ENCODE measurements around the gene LRFN5.
A peak's percentile ranks its signal among the peaks of the same experiment; 100 is the strongest.
"Not testable (repeated sequence)": the region's sequence is repeated elsewhere in the genome, so short reads cannot be mapped to it uniquely, and the experiment has no call there.

The LRFN5 gene

DNA sequence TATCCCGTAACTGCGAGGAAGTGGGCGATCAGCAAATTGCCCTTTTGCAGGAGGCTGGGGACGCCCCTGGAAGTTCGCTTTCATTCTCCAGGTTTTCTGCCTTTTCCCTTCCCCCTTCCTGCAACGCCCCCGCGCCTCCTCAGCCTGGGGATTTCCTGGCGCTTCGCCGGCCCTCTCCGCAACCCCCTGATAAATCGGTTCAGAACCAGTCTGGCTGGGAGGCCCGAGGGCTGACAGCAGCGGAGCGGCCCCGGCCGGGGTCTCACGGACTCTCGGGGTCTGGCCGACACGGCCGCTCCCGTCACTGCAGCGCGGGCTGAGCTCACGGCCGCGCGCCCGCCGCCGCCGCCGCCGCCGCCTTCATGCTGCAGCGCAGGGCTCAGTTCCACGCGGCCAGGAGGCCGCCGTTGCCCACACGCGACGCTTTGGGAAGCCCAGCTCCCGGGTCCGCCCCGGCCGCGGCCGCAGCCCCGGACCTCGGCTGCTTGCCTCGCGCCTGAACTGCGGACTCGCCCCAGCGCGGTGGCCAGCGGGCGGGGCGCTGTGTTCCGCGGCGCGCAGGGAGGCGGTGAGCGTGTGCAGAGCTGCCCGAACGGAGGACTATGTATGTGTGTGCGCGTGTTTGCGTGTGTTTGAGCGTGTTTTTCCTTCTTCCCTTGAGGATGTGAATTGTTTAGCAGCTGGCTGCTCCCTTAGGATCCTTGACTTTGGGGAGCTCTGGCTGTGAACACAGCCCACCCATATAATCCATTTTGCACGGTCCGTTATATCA is at the start of gene LRFN5:
Gene LRFN5 (plus strand): TSS at position 345 of the 772 bp plus-strand sequence.
- peak; percentile 57 for DNase-seq

DNA sequence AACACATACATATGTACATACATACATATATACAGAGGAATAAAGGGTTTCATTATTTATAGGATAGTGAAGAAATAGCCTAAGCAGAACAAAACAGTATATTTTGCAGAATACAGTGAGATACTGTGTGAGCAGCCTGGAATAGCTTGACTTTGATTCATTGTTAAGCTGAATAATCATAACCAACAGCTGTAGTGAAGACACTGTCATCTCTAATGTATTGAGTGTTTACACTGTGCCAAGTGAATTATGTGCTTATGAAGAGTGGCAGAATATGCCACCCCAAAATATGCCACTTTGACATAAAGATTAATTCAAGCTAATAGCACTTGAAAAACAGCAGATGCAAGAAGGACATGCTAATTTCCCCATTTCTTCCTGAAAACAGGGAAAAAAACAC is 48.2 kb upstream of the LRFN5 start:
- DNase-seq = no peak

DNA sequence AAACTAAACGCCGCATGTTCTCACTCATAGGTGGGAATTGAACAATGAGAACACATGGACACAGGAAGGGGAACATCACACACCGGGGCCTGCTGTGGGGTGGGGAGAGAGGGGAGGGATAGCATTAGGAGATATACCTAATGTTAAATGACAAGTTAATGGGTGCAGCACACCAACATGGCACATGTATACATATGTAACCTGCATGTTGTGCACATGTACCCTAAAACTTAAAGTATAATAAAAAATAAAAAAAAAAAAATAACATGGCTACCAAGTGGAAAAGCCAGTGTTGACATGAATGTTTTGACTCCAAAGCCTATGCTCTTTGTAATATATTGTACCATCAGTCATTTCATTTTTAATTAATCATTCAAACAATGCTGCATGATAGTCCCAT is 39.8 kb upstream of the LRFN5 start:
- not testable (repeated sequence) for DNase-seq

DNA sequence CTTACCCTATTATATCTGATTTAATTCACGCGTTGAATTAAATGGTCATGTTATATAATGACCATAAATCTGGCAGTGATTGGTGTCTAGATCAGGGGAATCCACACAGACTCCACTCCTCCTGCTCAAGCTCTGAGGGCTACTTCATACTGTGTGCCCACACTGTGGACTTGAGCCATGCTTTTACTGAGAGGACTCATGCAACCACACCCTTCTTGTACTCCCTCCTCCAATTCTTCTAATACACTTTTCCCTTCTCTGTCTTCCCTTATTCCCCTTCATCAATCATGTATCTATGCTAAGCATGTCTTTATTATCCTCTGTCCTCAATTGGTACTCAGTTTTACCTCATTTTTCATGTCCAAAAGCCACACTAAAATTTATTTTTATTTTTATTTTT is 37.7 kb upstream of the LRFN5 start:
- no peak for DNase-seq

DNA sequence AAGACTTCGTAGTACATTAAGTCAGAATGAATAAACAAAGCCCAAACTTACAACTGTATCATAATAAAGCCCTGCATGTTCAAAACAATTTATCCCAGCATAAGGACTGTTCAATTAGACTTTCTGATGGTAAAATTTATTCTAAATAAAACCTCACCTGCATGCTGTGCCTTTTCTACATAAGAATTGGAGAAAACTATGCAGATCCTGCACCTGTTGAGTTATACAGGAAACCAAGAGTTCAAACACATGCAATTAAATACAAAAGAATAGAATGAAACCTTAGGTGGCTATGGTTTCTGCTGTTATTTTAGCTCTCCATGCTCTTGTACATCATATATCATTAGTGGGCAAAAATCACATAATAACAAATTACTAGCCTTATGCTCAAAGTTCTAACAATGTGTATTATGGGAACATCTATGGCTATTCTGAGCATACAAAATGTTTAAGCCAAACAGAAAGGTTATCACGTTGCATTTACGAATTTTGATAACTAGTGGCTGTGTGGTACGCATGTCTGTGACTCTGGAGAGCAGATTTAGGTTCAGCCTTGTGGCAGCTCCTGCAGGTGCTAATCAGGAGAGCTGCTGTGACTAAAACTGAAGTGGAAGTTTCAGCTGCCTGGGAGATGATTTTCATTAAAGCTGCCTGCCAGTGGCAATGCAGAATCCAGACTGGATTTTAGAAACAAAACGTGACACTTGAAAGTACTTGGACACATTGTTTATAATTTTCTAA is 36.1 kb upstream of the LRFN5 start:
- no peak for DNase-seq

DNA sequence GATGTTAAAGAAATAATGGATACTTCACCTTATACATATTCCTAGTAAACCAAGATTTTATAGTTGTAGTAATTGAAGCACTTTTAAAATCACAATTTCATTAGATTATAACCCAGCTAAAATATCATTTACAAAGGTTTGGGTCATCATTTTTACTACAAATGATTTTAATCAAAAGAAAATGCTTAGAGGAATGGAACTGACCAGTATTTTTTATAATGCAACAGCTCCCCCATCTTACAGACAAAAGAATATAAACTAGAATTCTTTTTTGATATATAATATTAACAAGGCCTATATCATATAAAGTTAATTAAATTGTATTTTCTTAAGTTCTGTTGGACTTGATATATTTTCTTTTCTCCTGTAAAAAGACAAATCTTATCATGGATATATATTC is 20.4 kb upstream of the LRFN5 start:
- no peak for DNase-seq

DNA sequence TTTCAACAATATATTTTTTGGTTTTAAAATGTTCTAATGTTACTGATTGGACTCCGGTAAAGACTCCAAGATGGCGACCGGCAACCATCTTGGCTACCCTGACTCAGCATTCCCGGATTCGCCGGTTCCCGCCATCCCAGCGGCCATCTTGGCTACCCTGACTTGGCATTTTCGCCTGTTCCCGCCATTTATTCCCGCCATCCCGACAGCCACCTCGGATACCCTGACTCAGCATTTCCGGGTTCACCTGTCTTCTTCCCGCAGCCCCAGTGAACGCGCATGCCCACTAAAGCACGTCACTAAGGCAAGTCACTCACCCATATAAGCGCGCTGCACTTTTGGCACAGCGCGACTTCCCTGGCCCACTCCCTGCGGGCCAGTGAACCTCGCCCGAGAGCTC is 9.0 kb upstream of the LRFN5 start:
- DNase-seq = no peak

DNA sequence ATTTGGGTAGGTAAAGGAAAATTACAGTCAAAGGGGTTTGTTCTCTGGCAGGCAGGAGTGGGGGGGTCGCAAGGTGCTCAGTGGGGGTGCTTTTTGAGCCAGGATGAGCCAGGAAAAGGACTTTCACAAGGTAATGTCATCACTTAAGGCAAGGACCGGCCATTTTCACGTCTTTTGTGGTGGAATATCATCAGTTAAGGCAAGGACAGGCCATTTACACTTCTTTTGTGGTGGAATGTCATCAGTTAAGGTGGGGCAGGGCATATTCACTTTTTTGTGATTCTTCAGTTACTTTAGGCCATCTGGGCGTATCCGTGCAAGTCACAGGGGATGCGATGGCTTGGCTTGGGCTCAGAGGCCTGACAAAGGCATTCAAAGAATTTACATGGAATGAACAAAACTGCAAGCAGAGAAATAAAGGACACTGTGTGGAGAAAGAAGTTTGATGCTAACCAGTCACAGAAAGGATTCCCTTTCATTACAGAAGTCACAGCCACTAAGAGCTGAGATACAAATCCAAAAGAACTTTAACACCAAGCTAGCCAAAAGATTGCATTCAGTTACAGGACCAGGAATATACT is 6.8 kb upstream of the LRFN5 start:
- DNase-seq = not testable (repeated sequence)

DNA sequence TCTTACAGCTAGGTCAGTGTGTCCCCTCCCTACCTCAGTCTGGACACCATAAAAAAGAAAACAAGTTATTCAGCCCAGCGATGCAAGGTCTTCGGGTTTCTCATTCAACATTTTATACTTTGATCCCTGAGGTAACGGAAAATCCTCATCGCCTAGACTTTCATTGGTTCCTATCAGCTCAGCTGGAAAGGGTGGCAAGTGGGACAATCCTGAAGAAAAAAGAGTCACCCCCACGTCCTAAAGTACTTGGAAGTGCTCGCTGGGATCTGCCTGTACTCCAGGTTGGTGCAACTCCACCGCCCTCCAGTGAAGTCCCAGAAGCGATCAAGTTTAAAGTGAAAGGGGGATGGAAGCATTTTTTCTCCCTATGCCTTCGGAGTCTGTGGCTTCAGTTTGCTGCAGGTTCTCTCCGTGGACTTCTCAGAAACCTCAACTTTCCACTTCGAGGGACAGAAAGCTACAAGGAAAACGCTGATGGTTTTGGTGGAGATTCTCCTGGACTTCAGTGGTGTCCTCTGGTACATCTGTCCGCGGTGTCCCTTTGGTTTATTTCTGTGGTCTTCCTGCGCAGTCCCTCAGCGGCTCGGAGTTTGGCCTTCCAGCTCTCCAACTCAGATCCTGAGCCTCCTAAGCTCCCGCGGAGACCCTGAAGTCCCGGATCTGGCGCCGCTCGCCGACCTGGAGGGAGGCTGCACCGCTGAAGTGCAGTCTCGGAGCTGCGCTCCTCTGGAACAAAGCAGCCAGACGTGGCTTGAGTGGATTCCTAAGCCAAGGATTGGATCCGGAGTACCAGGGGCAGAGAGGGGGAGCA is 1.8 kb upstream of the LRFN5 start:
- peak; percentile 84 for DNase-seq

DNA sequence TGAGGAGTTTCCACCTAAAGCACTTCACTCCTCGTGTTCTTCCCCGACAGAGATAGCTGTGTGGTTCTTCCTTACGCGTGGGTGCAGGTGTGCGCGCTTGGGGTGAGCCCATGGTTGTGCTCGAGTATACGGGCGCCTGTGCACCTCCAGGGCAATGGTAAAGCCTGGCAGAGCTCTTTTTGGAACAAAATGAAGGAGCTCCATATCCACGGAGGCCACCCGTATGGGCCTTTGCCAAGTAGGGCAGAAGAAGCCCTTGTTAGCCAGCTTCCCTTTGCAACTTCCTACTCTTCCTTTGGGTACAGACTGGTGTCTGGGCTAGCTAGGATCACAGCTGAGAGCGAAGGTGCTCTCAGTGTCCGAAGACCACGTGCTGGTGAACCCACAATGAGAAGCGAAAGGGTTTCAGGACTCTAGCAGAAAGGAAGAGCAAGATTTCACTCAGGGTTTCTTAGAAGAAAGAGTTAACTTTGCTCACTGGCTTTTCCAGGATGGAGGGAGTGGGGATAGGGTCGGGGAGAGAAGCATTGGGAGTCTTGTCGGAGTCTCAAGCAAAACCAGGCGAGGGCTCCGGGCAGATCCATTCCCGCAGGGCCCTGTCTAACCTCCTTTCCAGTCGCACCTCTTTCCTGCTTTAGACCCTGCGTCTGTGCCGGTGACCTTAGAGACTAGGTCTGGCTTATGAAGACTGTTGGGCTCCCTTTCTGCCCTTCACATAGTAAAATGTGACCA is 960 bp upstream of the LRFN5 start:
- peak; percentile 69 for DNase-seq

DNA sequence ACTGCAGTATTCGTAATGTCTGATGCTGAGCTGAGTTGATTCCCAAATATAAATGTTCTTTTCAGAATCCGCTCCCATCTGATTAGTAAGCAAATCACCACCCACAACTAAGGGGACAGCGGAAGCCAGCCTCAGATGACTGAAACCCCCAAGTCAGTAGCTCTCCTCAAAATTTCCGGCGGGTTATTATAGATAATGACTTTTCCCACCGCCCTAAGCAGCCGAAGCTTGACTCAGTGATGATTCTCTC is 469 bp upstream of the LRFN5 start:
- DNase-seq = no peak

DNA sequence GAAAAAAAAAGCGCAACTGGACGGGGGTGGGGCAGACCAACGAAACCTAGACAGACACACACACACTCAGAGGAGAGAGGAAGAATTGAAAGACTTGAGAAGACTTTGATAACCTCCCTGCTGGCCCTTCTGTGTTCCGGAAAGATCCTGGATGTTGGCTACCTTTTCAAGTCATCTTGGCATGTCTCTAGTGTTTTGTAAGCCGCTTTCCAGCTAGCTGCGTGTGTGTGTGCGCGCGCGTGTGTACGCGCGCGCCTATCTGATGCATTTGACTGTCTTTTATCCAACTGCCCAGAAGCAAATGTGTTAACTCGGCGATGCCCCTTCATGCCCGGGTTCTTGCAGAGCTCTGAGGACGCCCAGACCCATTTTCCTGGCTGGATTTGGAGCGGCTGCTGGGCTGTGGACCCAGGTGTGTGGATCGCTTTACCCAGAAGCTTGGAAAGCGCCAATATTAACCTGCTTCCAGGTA is 664 bp downstream of the LRFN5 start:
- DNase-seq = peak; percentile 57

DNA sequence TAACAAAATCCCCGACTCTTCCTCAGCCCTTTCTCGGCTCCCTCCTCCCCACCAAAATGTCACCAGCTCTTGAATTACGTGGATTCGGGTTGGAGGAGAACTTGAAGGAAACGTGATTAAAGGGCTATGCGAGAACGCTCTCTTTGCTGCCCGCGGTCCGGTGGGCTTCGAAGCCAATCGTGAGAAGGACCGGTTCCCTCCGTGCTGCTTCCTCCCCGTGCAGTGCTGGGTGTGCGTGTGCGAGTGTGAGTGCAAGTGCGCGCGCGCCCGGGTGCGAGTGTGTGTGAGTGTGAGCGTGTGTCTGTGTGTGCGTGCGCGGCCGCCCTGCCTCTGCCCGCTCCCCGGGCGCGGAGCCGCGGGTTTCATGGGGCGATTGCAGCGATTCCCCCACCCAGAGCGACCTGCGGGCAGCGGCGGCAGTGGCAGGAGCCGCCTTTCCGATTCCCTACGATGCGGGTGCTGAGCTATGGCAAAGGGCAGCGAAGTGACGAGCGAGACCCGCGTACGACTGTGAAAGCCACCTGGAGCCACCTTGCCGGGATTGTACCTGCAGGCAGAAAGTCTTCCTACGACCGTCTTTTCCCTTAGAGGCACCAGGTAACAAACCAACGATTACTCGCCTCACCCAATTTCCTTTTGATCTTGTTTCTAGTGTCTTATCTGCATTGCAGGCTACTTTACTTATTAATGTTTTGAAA is 1.4 kb downstream of the LRFN5 start:
- peak; percentile 27 for DNase-seq

DNA sequence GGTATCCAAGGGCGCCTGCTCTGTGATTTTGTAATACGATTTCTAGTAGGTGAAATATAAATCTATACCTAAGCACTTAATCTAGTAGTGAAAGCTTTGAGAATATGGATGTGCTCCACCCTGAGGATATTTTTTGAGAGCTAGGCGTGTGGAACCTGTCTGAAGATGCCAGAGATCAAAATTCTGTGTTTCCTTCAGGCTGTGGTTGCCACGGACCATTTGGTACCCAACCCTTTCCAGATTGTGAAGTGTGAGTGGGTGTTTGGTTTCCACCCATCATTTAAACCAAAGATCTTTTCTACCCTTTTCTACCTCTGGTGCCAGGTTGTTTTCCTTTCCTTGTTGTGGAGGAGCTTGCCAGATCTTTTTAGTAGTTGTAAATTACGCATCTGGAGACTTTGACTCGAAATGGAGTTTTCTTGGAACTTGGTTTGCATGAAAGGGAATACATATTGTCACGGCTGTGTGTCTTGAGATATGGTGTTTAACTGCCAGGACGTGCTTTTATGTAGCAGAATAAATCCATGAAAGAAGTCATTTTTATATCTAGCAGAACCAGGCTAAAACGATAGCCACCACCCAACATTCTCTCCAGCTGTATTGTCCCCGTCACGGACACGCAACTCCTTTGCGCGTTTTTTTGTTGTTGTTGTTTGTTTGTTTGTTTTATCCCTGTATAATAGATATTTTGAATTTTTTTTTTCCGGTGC is 2.2 kb downstream of the LRFN5 start:
- DNase-seq = no peak

DNA sequence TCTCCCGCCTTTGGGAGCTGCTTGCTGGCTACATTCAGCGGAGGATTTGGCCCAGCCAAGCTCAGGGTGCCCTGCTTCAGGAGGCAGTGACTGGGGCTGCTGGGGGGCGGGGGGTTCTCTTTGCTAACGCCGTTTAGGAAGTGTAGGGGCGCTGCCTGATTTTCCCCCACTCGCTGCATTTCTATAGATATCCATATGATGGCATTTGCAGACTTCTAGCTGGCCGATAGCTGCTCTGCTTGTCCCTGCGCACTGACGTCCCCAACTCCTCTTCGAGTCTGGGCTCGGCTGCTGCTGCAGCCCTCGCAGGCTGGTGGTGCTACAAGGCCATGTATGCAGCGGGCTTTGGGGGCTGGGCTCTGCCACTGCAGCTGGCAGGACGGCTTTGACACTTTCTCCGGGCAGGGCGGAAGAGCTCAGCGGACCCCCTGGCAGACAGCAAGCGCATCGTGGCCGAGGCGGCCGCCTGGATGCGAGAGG is 3.1 kb downstream of the LRFN5 start:
- peak; percentile 86 for DNase-seq

DNA sequence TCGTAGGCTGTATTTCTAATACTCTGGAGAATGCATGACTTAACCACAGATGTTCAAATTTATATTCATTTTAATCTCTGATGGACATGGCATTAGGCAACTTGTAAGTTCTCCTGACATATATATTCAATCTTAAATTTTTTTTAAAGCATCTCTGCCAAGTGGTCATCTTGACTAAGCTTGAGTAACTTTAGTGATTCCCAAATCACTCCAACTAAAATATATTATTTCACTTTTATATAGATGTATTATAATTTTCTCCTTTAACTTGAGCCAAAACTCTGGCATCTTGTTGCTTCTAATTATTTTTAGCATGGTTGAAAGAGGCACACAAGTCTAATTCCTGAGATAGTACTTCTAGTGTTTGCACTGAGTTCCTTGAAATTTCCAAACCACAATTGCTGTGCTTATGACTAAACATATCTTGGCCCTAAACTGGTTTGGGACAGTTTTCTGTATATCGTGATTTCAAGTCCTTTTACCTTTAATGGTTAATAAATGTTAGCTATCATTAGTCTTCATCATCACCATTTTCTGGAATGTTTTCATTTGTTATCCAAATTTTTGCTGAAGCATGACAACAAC is 8.4 kb downstream of the LRFN5 start:
- DNase-seq = no peak

DNA sequence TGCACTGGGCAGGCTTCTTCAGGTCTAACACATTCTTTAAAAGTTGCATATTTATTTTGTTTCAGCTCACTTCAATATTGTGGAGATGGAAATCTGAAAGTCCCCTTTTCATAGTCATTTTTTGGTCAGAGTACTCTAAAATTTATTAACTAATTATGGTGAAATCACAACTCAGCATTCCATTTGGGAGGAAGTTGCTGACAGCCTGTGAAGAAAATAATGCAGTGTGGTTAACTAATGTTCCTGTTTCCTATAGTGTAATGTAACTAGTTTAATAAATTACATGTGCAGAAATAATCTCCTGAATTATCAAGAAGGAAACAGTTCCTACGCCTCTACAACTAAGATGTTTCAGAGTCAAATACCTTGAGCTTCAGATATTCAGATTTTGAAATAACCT is 17.1 kb downstream of the LRFN5 start:
- DNase-seq = no peak

DNA sequence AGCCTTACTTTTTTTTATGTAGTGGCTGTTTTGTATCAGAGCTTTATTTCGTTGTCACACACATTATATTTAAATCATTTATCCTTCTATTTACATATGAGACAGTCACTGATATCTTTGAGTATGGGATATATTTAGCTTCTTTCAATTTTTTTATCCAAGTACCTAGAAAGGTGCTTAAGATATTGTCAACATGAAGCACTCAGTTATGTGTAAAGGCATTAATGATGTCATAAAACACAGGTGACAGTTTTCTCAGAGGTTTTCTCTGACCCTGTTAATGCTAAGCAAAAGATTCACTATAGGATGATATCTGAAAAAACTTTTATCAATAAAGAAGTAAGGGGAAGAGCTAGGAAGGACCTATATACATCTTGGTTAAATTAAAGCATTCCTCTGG is 23.2 kb downstream of the LRFN5 start:
- DNase-seq = no peak

DNA sequence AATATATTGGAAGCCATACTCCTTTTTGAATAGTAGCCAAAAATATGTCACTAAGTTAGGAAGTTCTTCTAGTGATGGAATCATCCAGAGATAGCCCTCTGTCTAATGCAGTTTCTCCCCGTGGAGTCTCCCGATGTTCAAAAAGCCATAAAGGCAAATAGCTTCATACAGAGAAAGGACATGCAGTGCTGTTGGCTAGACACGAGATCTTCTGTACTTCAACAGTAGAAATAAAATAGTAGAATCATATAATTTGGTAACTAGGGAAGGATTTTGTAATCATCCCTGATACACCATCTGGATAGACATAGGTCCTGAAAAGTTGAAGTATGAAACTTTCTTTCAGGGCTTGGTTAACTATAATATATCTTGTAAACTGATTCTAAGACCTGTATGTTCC is 27.6 kb downstream of the LRFN5 start:
- no peak for DNase-seq

DNA sequence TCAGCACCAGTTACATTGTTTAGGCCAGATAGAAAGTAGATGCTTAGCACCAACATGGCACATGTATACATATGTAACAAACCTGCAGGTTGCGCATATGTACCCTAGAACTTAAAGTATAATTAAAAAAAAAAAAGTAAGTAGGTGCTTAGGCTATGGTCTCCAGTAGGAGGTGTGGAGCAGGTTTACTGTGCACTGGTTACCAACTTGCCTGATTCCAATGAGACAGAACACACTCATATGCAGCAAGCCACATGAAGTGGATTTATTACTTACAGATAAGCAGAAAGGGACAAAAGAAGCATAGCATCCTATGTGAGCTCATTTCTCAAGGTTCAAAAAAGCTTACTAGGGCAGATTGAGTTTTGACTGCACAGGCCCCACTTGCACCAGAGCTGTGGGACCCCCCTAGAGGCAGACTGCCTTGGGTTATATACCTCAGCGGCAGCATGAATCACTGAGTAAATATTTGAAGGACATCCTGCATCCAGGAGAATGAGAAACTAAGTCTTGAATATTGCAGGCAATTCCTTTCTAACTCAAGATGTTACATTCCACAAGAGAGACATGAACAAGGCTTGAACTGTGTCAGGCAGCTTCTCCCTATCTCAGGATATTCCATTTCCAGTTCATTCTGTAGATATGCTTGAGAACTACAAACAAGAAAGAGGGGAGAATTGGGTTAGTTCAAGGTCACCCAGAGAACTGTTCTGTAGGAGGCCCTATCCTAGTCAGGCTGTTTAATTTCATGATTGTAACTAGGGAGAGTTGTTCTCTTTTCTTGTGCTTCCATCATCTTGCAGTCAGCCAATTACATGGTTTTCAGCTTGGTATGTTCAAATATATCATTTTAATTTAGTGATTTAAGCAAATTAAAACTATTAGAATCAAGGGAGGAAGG is 30.1 kb downstream of the LRFN5 start:
- no peak for DNase-seq
